Activated CD8-positive, alpha-beta T cell treated with anti-CD3 and anti-CD28 coated beads, Interleukin-2, amount 10 ng/mL, durations not matched to agents 7 days and 5 days (primary cell): ENCODE data around the gene TMEM127. TPM values are rescaled to one million over a fixed set of nuclear protein-coding genes. Genes with fewer than 3 reads are reported as not detected.
A peak's percentile ranks its signal among the peaks of the same experiment; 100 is the strongest.
"Not testable (repeated sequence)": the region's sequence is repeated elsewhere in the genome, so short reads cannot be mapped to it uniquely, and the experiment has no call there.

ENCODE experiments used
- ATAC-seq: fragments of 150-1000 bp; cut with Tn5 transposase; one replicate; pipeline ENCODE4 v1.10.0; 2021; ENCODE audit warnings: moderate library complexity
- CTCF ChIA-PET: fragments of 350-600 bp; sonication (Branson Sonifier 250); formaldehyde crosslinking; loops from one replicate; lab custom pipeline; 2021; ENCODE audit warnings: antibody characterized with exemption; lab: Charles Lee
- POLR2A ChIA-PET: fragments of 350-600 bp; sonication (Branson Sonifier 250); formaldehyde crosslinking; loops from one replicate; lab custom pipeline; 2021; ENCODE audit warnings: antibody characterized with exemption; lab: Charles Lee
- DNase-seq: peaks from one replicate; pipeline ENCODE4 v3.0.0-alpha.2; 2020
- H3K27ac Mint-ChIP-seq: one replicate; pipeline ENCODE4 v1.8.0; 2021; ENCODE audit warnings: mild to moderate bottlenecking, mixed read lengths
- H3K27me3 Mint-ChIP-seq: one replicate; pipeline ENCODE4 v1.8.0; 2021; ENCODE audit warnings: low read depth, mixed read lengths
- H3K36me3 Mint-ChIP-seq: one replicate; pipeline ENCODE4 v1.8.0; 2021; ENCODE audit warnings: low read depth, mixed read lengths
- H3K4me1 Mint-ChIP-seq: one replicate; pipeline ENCODE4 v1.8.0; 2021; ENCODE audit warnings: low read depth, mixed read lengths
- H3K4me3 Mint-ChIP-seq: one replicate; pipeline ENCODE4 v1.8.0; 2021; ENCODE audit warnings: mild to moderate bottlenecking, mixed read lengths
- H3K9me3 Mint-ChIP-seq: one replicate; pipeline ENCODE4 v1.8.0; 2022; ENCODE audit warnings: mixed read lengths; ENCODE audit not compliant: insufficient read depth
- total RNA-seq, 2 experiments: library from RNA; stranded (reverse); gene quantifications; one replicate each; pipeline ENCODE4 v1.2.3, GENCODE V29; 2021

TMEM127 gene
- total RNA-seq, 2 experiments from 2014 or later = 31.8 to 34.2 TPM

DNA sequence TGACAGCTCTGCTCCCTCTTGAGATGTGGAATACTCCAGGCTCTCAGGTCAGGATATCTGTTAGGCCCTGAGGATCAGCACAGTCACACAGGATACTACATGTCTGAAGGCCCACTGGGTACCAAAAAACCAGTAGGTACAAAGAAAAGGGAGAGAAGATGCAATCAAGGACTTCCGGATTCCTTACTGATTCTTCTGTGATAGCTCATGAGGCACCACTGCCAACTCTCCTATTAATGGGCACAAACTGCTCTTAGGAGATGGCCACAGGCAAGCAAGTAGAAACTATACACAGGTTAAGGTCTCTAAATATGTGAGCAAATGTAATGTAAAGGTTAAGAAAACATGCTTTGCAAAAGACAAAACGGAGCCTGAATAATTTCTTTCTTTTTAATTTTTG, 3.5 kb downstream of the TMEM127 start:
- no peak for ATAC-seq
- H3K36me3 Mint-ChIP-seq = peaks cover 40% of the 10 kb centered on the region
- H3K9me3 Mint-ChIP-seq = no peaks in the 10 kb centered on the region
- no peaks in the 10 kb centered on the region for H3K27me3 Mint-ChIP-seq
- H3K4me3 Mint-ChIP-seq = no peak overlapping the region
- no peak for DNase-seq
- peaks cover 69% of the 10 kb centered on the region for H3K4me1 Mint-ChIP-seq
- H3K27ac Mint-ChIP-seq = peak overlapping the region; percentile 43
- POLR2A ChIA-PET = no interaction called here
- CTCF ChIA-PET = interaction anchor here (1.5 to 3.2 kb wide), 4 partner anchors 16 to 270 kb away, joined by 5 to 11 read pairs (median 6); partner anchors contain the start of gene ASTL

DNA sequence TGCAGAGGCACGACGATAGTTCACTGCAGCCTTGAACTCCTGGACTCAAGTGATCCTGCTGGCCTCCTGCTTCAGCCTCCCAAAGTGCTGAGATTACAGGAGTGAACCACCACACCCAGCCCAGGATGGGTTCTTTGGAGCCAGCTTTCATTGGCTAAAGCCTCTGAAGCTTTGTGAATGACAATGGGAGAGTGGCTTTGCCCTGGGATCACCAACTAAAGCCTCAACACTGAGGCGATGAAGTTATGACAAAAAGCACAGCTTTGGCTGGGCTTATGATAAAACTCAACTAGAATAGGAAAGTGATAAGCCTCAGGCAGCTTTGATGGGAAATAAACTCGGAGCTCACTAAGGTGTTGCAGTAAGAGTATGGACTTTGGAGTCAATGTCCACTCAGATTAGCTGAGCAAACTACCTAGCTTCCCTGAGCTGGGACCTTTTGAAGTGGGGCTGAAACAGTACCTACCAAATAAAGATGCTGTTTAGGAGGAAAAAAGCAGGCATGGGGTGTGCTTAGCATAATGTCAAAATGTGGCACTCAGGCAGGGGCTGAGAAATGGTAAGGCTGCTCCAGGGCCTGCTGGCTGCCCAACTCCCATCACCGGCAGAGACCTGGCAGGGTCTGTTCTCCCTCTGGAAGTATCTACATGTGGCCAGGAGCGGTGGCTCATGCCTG, 4.3 kb downstream of the TMEM127 start:
- ChIA-PET CTCF (interaction anchor here (0.7 to 3.2 kb wide), 9 partner anchors 16 to 269 kb away, joined by 3 to 17 read pairs (median 6); partner anchors contain the start of genes ASTL and STARD7), POLR2A (interaction anchor here (0.6 to 1.7 kb wide), 6 partner anchors 19 to 77 kb away, joined by 3 to 9 read pairs (median 4); partner anchors contain the start of genes ITPRIPL1 and STARD7)
- no peaks in the 10 kb centered on the region for H3K27me3 Mint-ChIP-seq
- DNase-seq (no peak), ATAC-seq (no peak)
- H3K36me3 Mint-ChIP-seq = peaks cover 41% of the 10 kb centered on the region
- H3K4me1 Mint-ChIP-seq = peaks cover 71% of the 10 kb centered on the region
- H3K27ac Mint-ChIP-seq = peak overlapping the region; percentile 39
- no peak overlapping the region for H3K4me3 Mint-ChIP-seq
- H3K9me3 Mint-ChIP-seq = no peaks in the 10 kb centered on the region

DNA sequence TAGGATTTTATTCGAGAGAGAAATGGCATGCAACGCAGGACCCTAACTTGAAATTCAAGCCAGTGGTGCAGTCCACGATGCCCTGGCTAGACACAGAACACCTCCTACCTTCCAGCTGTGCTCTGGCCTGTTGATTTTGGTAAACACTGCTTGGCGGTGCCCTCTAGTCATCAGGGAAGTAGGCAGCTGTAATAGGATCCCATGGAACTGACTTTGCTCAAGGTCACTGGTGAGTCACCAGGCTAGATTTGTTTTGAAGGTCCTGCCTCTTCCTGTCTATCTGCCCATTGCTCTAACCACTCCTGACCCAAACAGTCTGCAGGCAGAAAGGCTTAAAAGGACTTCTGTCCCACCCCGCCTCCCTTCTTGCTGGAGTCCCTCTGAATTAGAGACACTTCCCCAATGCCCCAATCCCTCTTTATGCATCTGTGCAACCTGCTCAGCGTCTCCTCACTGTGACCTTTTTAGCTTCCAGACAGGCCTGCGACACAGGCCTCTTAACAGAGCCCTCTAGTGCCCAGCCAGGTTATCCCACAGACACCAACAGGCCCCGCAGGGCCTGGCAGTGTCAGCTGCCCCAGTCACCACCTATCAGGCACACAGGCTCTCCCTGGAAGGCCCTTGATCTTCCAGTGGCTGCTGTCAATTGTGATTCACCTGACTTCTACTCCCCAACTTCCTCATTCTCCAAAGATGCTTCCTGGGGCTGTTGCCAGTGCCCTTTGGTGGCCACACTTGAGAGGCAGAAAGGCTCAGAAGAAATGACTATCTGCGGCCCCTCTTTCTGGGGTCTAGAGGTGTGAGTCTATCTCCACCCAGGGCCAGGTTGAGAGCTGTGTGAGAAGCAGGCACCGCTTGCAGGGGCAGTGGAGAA, 5.2 kb downstream of the TMEM127 start:
- Mint-ChIP-seq H3K4me1 (peaks cover 72% of the 10 kb centered on the region), H3K36me3 (peaks cover 42% of the 10 kb centered on the region), H3K27me3 (no peaks in the 10 kb centered on the region), H3K9me3 (no peaks in the 10 kb centered on the region), H3K27ac (peak overlapping the region; percentile 53), H3K4me3 (no peak overlapping the region)
- ChIA-PET CTCF (interaction anchor here (0.5 to 3.2 kb wide), 12 partner anchors 15 to 268 kb away, joined by 3 to 17 read pairs (median 6); partner anchors contain the start of genes ASTL and STARD7), POLR2A (interaction anchor here (0.7 to 1.7 kb wide), 5 partner anchors 18 to 64 kb away, joined by 3 to 9 read pairs (median 4); partner anchors contain the start of genes ITPRIPL1 and STARD7)
- DNase-seq (peak; percentile 57), ATAC-seq (peak; percentile 43)

DNA sequence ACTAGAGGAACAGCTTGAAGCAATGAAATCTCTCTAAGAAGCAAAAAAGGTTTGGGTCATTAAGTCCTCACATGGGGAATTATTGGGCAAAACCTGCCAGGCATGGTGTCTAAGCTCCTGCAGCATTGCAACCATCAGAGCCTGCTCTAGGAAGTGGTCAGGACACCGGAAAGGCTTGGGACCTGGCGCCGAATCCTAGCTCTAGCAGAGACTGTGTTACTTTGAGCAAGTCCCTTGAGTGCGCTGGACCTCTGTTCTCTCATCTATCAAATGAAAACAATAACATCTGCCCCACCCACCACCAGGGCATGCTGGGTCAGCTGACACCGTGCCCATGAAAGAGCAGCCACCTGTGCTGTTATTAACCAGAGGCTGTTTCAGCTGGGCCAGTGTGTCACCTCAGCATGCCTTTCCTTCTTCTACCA, 6.3 kb downstream of the TMEM127 start:
- CTCF ChIA-PET = interaction anchor here (0.6 to 3.2 kb wide), 8 partner anchors 14 to 267 kb away, joined by 3 to 17 read pairs (median 4); partner anchors contain the start of gene ASTL
- no peak overlapping the region for H3K4me3 Mint-ChIP-seq
- no peaks in the 10 kb centered on the region for H3K9me3 Mint-ChIP-seq
- DNase-seq (no peak), ATAC-seq (no peak)
- peaks cover 49% of the 10 kb centered on the region for H3K36me3 Mint-ChIP-seq
- H3K27me3 Mint-ChIP-seq = no peaks in the 10 kb centered on the region
- peaks cover 80% of the 10 kb centered on the region for H3K4me1 Mint-ChIP-seq
- POLR2A ChIA-PET = interaction anchor here (0.9 kb wide), 2 partner anchors 51 to 54 kb away, joined by 3 read pairs; partner anchors contain the start of gene STARD7
- no peak overlapping the region for H3K27ac Mint-ChIP-seq

DNA sequence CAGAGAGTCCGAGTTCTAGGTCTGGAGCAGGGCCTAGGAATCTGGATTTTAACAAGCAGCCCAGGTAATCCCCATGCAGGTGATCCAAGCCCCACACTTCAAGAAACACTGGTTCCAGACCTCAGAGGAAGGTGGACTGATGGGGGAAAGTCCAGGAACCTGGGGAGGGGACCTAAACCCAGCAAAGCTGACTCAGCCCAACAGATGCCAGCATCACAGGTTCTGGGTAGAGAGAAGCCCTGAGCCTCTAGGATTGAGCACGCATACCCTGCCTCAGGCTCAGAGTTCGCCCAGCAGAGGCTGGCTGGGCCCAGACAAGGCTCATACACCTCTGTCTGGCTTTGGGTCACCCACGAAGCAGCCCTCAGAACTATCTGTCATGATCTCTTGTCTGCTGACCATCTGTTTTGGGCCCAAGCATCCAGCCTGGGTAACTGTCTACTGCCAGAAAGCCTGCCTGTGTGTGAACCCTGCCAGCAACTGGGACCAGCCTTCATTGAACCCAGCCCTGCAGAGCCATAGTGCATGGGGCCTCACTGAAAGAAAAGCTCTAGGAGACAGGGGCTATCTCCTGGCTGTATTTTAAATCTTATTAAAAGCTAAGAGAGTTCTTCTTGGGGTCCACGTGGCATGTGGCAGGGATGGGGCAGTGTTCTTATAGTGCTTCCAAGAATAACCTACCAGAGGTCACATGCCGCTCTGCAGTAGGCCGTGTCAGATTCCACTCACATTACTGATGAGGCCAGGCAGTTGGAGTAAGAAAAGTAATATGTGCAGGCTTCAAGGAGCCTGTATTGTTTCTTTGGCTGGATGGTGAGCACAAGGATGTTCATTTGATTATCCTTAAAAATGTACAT, 7.4 kb downstream of the TMEM127 start:
- ChIA-PET POLR2A (interaction anchor here (0.9 to 1.0 kb wide), 2 partner anchors 13 to 53 kb away, joined by 3 read pairs; no protein-coding TSS in a partner anchor), CTCF (interaction anchor here (0.9 to 1.3 kb wide), 3 partner anchors 13 to 266 kb away, joined by 3 to 4 read pairs (median 3); no protein-coding TSS in a partner anchor)
- Mint-ChIP-seq H3K4me1 (peaks cover 69% of the 10 kb centered on the region), H3K27ac (peak overlapping the region; percentile 30), H3K36me3 (peaks cover 52% of the 10 kb centered on the region), H3K27me3 (no peaks in the 10 kb centered on the region), H3K4me3 (no peak overlapping the region), H3K9me3 (no peaks in the 10 kb centered on the region)
- DNase-seq (no peak), ATAC-seq (no peak)

DNA sequence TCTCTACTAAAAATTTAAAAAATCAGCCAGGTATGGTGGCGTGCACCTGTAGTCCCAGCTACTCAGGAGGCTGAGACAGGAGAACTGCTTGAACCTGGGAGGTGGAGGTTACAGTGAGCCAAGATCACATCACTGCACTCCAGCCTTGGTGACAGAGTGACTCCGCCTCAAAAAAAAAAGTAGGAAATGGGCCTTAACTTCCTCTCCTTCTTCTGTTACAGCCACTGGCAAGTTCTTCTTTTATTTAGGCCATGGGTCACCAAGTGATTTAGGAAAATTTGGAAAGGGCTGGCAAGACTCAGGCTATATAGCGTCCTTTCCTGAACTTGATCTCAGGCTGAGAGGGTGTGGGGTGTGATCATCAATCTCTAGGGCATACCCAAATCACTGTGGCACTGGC, 8.1 kb downstream of the TMEM127 start:
- POLR2A ChIA-PET, DNase-seq, ATAC-seq, H3K4me3 Mint-ChIP-seq, H3K27me3 Mint-ChIP-seq, H3K9me3 Mint-ChIP-seq: not testable (repeated sequence)
- Mint-ChIP-seq H3K36me3 (peaks cover 55% of the 10 kb centered on the region), H3K27ac (peak overlapping the region; percentile 74), H3K4me1 (peaks cover 66% of the 10 kb centered on the region)
- CTCF ChIA-PET = interaction anchor here (5.5 kb wide), 1 partner anchor 8 kb away, joined by 26 read pairs; the partner anchor contains the start of genes CIAO1 and TMEM127

DNA sequence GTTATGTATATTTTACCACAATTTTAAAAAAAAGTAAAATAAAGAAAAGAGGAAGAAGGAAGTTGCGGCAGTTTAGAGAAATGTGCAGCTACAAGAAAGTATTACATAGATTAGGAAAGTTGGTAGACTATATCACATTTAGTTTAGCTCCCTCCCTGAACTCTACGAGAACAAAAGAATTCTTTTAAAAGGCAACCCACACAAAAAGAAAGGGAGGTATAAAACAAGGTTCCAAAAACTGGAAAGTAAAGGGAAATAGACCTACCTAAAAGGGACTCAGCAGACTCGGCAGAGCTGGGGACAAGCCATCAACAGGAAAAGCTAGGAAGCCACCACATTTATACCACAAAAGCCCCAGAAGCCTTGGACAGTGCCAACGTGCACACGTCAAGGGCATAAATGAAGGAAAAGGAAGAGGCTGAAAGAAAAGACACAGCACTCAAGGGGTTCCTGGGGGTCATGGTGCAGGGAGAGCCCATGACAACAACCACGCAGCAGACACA, 9.1 kb downstream of the TMEM127 start:
- ATAC-seq (no peak), DNase-seq (no peak)
- Mint-ChIP-seq H3K27me3 (no peaks in the 10 kb centered on the region), H3K4me3 (peak overlapping the region; percentile 27), H3K27ac (peak overlapping the region; percentile 74), H3K4me1 (peaks cover 67% of the 10 kb centered on the region), H3K36me3 (peaks cover 57% of the 10 kb centered on the region), H3K9me3 (no peaks in the 10 kb centered on the region)
- POLR2A ChIA-PET = interaction anchor here (2.6 kb wide), 1 partner anchor 48 kb away, joined by 10 read pairs; the partner anchor contains the start of gene STARD7
- CTCF ChIA-PET = interaction anchor here (1.4 to 5.5 kb wide), 2 partner anchors 9 to 64 kb away, joined by 3 to 26 read pairs; partner anchors contain the start of genes CIAO1 and TMEM127

DNA sequence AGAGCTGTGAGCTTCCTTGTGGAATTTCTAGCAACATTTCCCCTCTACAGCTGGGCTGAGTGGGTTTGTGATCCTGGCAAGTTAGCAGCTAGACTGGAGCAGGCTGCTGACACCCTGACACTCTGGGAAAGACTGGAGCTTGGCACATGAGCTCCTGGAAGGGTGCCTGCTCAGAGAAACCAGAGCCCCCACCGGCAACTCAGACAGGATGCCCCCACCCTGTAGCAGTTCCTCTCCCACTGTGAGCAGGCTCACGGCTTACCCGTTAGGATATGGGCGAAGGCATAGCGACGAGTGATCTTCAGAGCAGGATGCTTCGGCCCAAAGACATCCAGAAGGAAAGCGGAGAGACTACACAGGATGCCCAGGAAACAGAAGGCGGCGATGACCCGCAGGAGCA, 11.2 kb downstream of the TMEM127 start:
- H3K27me3 Mint-ChIP-seq = no peaks in the 10 kb centered on the region
- H3K9me3 Mint-ChIP-seq = no peaks in the 10 kb centered on the region
- peaks cover 65% of the 10 kb centered on the region for H3K4me1 Mint-ChIP-seq
- ATAC-seq = no peak
- H3K27ac Mint-ChIP-seq = no peak overlapping the region
- ChIA-PET POLR2A (interaction anchor here (1.5 kb wide), 1 partner anchor 46 kb away, joined by 7 read pairs; the partner anchor contains the start of gene STARD7), CTCF (interaction anchor here (0.8 to 5.5 kb wide), 2 partner anchors 11 to 72 kb away, joined by 3 to 26 read pairs; partner anchors contain the start of genes CIAO1 and TMEM127)
- no peak overlapping the region for H3K4me3 Mint-ChIP-seq
- H3K36me3 Mint-ChIP-seq = peaks cover 59% of the 10 kb centered on the region
- DNase-seq = no peak

DNA sequence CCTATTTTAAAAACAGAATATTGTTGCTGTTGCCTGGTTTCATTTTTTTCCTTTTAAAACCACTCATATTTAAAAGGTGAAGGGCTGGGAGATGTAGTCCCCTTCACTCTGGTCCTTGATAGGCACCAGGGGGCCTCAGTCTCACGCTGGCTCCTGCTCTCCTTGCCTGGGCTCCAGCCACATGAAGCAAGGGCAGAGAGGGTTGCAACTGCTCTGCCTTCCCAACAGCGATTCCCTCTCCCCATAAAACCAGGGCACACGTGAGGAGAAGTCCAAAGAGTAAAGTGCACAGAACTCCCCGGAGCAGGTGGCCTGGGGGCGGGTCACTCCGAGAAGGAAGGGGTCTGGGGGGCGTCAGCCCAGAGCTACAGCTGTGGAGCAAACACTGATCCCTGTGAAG, 12.8 kb downstream of the TMEM127 start:
- ATAC-seq (no peak), DNase-seq (no peak)
- ChIA-PET CTCF (interaction anchor here (5.5 kb wide), 1 partner anchor 13 kb away, joined by 26 read pairs; the partner anchor contains the start of genes CIAO1 and TMEM127), POLR2A (interaction anchor here (1.5 kb wide), 1 partner anchor 44 kb away, joined by 7 read pairs; the partner anchor contains the start of gene STARD7)
- H3K36me3 Mint-ChIP-seq = peaks cover 53% of the 10 kb centered on the region
- peaks cover 50% of the 10 kb centered on the region for H3K4me1 Mint-ChIP-seq
- no peaks in the 10 kb centered on the region for H3K9me3 Mint-ChIP-seq
- H3K27me3 Mint-ChIP-seq = no peaks in the 10 kb centered on the region
- no peak overlapping the region for H3K27ac Mint-ChIP-seq
- no peak overlapping the region for H3K4me3 Mint-ChIP-seq

DNA sequence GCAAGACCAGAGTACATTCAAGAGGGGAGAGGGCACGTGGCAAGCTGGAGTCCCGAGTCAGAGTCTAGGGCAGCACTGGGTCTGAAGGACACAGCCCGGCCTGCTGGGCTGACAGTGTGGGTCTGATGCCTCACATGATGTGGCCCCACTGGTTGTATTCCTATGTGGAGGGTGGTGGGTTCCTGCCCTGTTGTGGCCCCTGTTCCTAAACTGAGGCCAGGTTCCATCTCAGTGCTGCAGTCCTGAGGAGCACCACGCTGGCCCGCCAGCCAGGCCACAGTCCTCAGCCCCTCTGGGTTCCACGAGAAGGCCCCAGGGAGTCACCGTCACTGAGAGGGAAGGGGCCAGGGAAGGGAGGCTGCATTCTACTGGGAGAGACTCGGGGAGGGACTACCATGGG, 13.3 kb downstream of the TMEM127 start:
- peak overlapping the region; percentile 43 for H3K27ac Mint-ChIP-seq
- ATAC-seq = no peak
- POLR2A ChIA-PET = no interaction called here
- H3K4me1 Mint-ChIP-seq = peaks cover 51% of the 10 kb centered on the region
- DNase-seq = no peak
- H3K4me3 Mint-ChIP-seq = no peak overlapping the region
- no peaks in the 10 kb centered on the region for H3K27me3 Mint-ChIP-seq
- CTCF ChIA-PET = interaction anchor here (5.5 kb wide), 1 partner anchor 13 kb away, joined by 26 read pairs; the partner anchor contains the start of genes CIAO1 and TMEM127
- H3K36me3 Mint-ChIP-seq = peaks cover 53% of the 10 kb centered on the region
- no peaks in the 10 kb centered on the region for H3K9me3 Mint-ChIP-seq
